ENCODE results near the gene HMMR. TPM values are rescaled to one million over a fixed set of nuclear protein-coding genes. Genes with fewer than 3 reads are reported as not detected.
A peak's percentile ranks its signal among the peaks of the same experiment; 100 is the strongest.

HMMR gene
- total and polyA plus RNA-seq, 9 of the 15 experiments (the other 6 are each of a cell fraction or from before 2014, with no cell fraction given) = 74.9 to 133 (median 90.8) TPM

DNA sequence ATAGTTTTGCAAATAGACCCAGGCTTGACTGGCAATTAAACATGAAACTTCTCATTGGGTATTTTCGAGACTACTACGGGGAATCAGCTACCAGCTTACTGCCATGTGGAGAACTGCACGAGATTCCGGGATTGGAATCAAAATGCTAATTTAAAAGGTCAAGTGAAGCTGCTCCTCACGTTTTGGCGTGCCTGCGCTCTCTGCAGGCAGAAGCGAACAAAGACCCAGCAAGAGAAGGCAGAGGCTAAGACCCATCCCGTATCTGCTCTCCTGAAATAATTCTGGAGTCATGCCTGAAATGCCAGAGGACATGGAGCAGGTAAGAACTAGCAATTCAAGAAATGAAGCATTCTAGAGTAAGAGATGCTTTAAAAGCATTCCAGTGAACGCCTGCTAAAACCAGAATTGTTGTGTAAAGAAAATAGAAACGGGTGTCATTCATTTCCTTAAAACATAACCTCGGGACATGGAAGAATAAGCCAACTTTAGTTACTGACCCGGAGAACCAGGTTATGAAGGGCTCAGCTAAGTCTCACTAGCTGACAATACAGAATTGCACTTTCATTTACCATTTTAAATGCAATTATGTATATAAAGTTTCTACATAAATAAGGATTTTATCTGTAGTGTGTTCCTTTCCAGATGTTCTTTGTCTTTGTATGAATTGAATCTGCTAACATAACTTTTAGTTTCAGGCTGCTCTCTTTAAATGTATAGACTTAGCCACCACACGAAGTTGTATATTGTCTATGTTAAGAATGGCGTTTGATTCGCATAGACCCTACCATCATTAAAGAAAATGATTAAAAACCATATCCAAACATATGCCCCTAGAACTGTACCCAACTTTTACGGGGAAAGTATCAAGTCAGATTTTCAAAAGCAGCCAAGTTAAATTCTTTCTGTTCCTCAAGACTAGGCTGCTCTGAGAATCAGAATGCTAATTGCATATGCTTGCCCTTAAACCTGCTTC is 43.0 kb downstream of the HMMR start (continued):
- TF ChIP-seq, protein P1, sequence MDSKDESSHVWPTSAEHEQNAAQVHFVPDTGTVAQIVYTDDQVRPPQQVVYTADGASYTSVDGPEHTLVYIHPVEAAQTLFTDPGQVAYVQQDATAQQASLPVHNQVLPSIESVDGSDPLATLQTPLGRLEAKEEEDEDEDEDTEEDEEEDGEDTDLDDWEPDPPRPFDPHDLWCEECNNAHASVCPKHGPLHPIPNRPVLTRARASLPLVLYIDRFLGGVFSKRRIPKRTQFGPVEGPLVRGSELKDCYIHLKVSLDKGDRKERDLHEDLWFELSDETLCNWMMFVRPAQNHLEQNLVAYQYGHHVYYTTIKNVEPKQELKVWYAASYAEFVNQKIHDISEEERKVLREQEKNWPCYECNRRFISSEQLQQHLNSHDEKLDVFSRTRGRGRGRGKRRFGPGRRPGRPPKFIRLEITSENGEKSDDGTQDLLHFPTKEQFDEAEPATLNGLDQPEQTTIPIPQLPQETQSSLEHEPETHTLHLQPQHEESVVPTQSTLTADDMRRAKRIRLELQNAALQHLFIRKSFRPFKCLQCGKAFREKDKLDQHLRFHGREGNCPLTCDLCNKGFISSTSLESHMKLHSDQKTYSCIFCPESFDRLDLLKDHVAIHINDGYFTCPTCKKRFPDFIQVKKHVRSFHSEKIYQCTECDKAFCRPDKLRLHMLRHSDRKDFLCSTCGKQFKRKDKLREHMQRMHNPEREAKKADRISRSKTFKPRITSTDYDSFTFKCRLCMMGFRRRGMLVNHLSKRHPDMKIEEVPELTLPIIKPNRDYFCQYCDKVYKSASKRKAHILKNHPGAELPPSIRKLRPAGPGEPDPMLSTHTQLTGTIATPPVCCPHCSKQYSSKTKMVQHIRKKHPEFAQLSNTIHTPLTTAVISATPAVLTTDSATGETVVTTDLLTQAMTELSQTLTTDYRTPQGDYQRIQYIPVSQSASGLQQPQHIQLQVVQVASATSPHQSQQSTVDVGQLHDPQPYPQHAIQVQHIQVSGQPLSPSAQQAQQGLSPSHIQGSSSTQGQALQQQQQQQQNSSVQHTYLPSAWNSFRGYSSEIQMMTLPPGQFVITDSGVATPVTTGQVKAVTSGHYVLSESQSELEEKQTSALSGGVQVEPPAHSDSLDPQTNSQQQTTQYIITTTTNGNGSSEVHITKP (IDR thresholded peaks at IDR 0.05; ENCODE audit: partially characterized antibody) = no peak
- peak; percentile 68 for TF ChIP-seq CXXC5 (CRISPR knock-in tag; IDR thresholded peaks at IDR 0.05)
- TF ChIP-seq PTRF (tag; IDR thresholded peaks at IDR 0.05) = no peak
- peak; percentile 79 for TF ChIP-seq TBP (optimal IDR thresholded peaks at IDR 0.05; ENCODE audit: low read depth, low read length)
- TF ChIP-seq ZEB2 (IDR thresholded peaks at IDR 0.05) = 0 out of 2 replicates have a peak, but pooled peaks have one; percentile 43
- TF ChIP-seq, protein P2, sequence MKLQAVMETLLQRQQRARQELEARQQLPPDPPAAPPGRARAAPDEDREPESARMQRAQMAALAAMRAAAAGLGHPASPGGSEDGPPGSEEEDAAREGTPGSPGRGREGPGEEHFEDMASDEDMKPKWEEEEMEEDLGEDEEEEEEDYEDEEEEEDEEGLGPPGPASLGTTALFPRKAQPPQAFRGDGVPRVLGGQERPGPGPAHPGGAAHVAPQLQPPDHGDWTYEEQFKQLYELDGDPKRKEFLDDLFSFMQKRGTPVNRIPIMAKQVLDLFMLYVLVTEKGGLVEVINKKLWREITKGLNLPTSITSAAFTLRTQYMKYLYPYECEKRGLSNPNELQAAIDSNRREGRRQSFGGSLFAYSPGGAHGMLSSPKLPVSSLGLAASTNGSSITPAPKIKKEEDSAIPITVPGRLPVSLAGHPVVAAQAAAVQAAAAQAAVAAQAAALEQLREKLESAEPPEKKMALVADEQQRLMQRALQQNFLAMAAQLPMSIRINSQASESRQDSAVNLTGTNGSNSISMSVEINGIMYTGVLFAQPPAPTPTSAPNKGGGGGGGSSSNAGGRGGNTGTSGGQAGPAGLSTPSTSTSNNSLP (IDR thresholded peaks at IDR 0.05; ENCODE audit: borderline replicate concordance, low read depth, low read length) = peak; percentile 82
- TF ChIP-seq, protein P3, sequence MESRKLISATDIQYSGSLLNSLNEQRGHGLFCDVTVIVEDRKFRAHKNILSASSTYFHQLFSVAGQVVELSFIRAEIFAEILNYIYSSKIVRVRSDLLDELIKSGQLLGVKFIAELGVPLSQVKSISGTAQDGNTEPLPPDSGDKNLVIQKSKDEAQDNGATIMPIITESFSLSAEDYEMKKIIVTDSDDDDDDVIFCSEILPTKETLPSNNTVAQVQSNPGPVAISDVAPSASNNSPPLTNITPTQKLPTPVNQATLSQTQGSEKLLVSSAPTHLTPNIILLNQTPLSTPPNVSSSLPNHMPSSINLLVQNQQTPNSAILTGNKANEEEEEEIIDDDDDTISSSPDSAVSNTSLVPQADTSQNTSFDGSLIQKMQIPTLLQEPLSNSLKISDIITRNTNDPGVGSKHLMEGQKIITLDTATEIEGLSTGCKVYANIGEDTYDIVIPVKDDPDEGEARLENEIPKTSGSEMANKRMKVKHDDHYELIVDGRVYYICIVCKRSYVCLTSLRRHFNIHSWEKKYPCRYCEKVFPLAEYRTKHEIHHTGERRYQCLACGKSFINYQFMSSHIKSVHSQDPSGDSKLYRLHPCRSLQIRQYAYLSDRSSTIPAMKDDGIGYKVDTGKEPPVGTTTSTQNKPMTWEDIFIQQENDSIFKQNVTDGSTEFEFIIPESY (CRISPR knock-in tag; IDR thresholded peaks at IDR 0.05) = no peak
- TF ChIP-seq POLR2AphosphoS5 (IDR thresholded peaks at IDR 0.05; ENCODE audit: control insufficient read depth, insufficient read depth, low read depth, low read length) = peak; percentile 62; the same call in 1 of the 2 replicates
- peak; percentile 30; the same call in 1 of the 2 replicates for TF ChIP-seq ZNF592 (IDR thresholded peaks at IDR 0.05)
- peak; percentile 50 for TF ChIP-seq NFYB (IDR thresholded peaks at IDR 0.05; ENCODE audit: extremely low read depth, insufficient read length)
- TF ChIP-seq RAD21 (CRISPR knock-in tag; conservative IDR thresholded peaks at IDR 0.05 in 1 of 2, IDR thresholded peaks at IDR 0.05 in 1 of 2) = peak; percentile 32 to 63
- peak; percentile 66 for TF ChIP-seq EP400 (IDR thresholded peaks at IDR 0.05)
- TF ChIP-seq FOXK2 (conservative IDR thresholded peaks at IDR 0.05 in 1 of 2, IDR thresholded peaks at IDR 0.05 in 1 of 2; ENCODE audit: low read depth in 2 of 2) = 0 out of 4 replicates have a peak, but pooled peaks of 1 of the 2 experiments have one; percentile 37

Data from K562 (cell line).